HCT116 (cell line): Measurements from ENCODE around the gene NUP153. TPM values are rescaled to one million over a fixed set of nuclear protein-coding genes. Genes with fewer than 3 reads are reported as not detected.

Experiments
- ATAC-seq: fragments of 200-7000 bp; cut with Tn5 transposase; 2 replicates; pipeline ENCODE4 v1.9.1; 2020; ENCODE audit warnings: mild to moderate bottlenecking, moderate library complexity
- BruUV-seq: library from RNA; stranded (reverse); fragments of 400-500 nt; replicated peaks from 2 replicates; lab custom pipeline; 2021; lab: Mats Ljungman, UMichigan
- CTCF ChIA-PET: fragments of 300-600 bp; sonication (Branson Sonifier 250); formaldehyde crosslinking; loops from one replicate; lab custom pipeline; 2021; ENCODE audit warnings: antibody characterized with exemption; lab: Charles Lee
- POLR2A ChIA-PET: fragments of 300-600, 350-600 bp; sonication (Branson Sonifier 250); formaldehyde crosslinking; loops from one replicate; lab custom pipeline; 2021; ENCODE audit warnings: antibody characterized with exemption; lab: Charles Lee
- RAD21 ChIA-PET, 2 experiments: fragments of 300-600 bp; sonication (Branson Sonifier 250); formaldehyde crosslinking; loops; one replicate each; lab custom pipeline; 2023; ENCODE audit warnings: low total read pairs in 2 of 2; ENCODE audit not compliant: uncharacterized antibody in 2 of 2, unreplicated experiment in 2 of 2, low non-redundant PET in 1 of 2; lab: Charles Lee
- DNase-seq: peaks from one replicate; pipeline ENCODE4 v3.0.0-alpha.2; 2010; ENCODE audit warnings: low read depth, low spot score
- H2AFZ ChIP-seq: fragments of 200-600 bp; shearing (Covaris generic), sonication (generic); 2 replicates; pipeline ENCODE4 v1.6.1; 2017; ENCODE audit warnings: low read depth, mixed run types, mixed read lengths, antibody characterized with exemption, low read length; ENCODE audit not compliant: poor library complexity, severe bottlenecking
- H3K27ac ChIP-seq: 2 replicates; pipeline ENCODE4 v1.5.1; 2012; ENCODE audit warnings: low read depth, low read length
- H3K27me3 ChIP-seq: fragments of 200-600 bp; sonication (generic); 2 replicates; pipeline ENCODE4 v1.6.1; 2016; ENCODE audit warnings: mixed run types, low read length, mixed read lengths; ENCODE audit not compliant: insufficient read depth
- H3K36me3 ChIP-seq, 2 experiments: fragments of 200-500 bp in 1 of 2; fragments of 200-600 bp in 1 of 2; sonication (Bioruptor generic) in 1 of 2; sonication (generic) in 1 of 2; 2 replicates each; pipeline versions ENCODE4 v1.5.1 to v1.6.1; 2014 to 2016; ENCODE audit warnings: low read length in 2 of 2, inconsistent platforms in 1 of 2, mixed read lengths in 1 of 2, mixed run types in 1 of 2; ENCODE audit not compliant: insufficient read depth in 2 of 2, control insufficient read depth in 1 of 2
- H3K4me1 ChIP-seq, 2 experiments: fragments of 200-600 bp in 1 of 2; sonication (generic) in 1 of 2; 2 replicates each; pipeline versions ENCODE4 v1.5.1 to v1.6.1; 2012 to 2017; ENCODE audit warnings: low read length in 2 of 2, inconsistent platforms in 1 of 2, mild to moderate bottlenecking in 1 of 2, mixed read lengths in 1 of 2, mixed run types in 1 of 2, moderate library complexity in 1 of 2; ENCODE audit not compliant: insufficient read depth in 2 of 2, control insufficient read depth in 1 of 2
- H3K4me2 ChIP-seq: fragments of 200-600 bp; sonication (generic); 2 replicates; pipeline ENCODE4 v1.6.1; 2017; ENCODE audit warnings: mixed run types, low read length, mixed read lengths
- H3K4me3 ChIP-seq, 2 experiments: fragments of 200-600 bp in 1 of 2; sonication (generic) in 1 of 2; replicated peaks in 1 of 2; 2 replicates each; pipeline ENCODE4 v1.5.1; 2011 to 2016; ENCODE audit warnings: low read length in 2 of 2, control low read depth in 1 of 2, low read depth in 1 of 2, mild to moderate bottlenecking in 1 of 2, mixed read lengths in 1 of 2, mixed run types in 1 of 2
- H3K79me2 ChIP-seq: fragments of 200-600 bp; sonication (generic); 2 replicates; pipeline ENCODE4 v1.6.1; 2017; ENCODE audit warnings: mild to moderate bottlenecking, mixed run types, low read length, moderate library complexity, mixed read lengths; ENCODE audit not compliant: insufficient read depth
- H3K9ac ChIP-seq: fragments of 200-600 bp; sonication (generic); 2 replicates; pipeline ENCODE4 v1.6.1; 2016; ENCODE audit warnings: low read length, mixed read lengths
- H3K9me2 ChIP-seq: fragments of 200-600 bp; sonication (generic), shearing (Covaris generic); 2 replicates; pipeline ENCODE4 v1.6.1; 2017; ENCODE audit warnings: mixed run types, mild to moderate bottlenecking, moderate library complexity; ENCODE audit not compliant: insufficient read depth
- H3K9me3 ChIP-seq, 2 experiments: fragments of 200-500 bp in 1 of 2; fragments of 200-600 bp in 1 of 2; sonication (Bioruptor generic) in 1 of 2; sonication (generic) in 1 of 2; 2 replicates each; pipeline ENCODE4 v1.6.1; 2014 to 2017; ENCODE audit warnings: low read length in 2 of 2, mixed read lengths in 2 of 2, inconsistent platforms in 1 of 2, low read depth in 1 of 2, mild to moderate bottlenecking in 1 of 2, mixed run types in 1 of 2, moderate library complexity in 1 of 2; ENCODE audit not compliant: control insufficient read depth in 1 of 2, insufficient read depth in 1 of 2
- H4K20me1 ChIP-seq: fragments of 200-600 bp; sonication (generic), shearing (Covaris generic); 2 replicates; pipeline ENCODE4 v1.6.1; 2017; ENCODE audit warnings: mixed run types, mild to moderate bottlenecking, moderate library complexity; ENCODE audit not compliant: insufficient read depth
- ATF3 ChIP-seq: IDR thresholded peaks from 2 replicates; pipeline ENCODE4 v1.6.1; 2012
- CBX3 ChIP-seq: IDR thresholded peaks from 2 replicates; pipeline ENCODE4 v1.6.1; 2012; ENCODE audit warnings: low read depth
- CEBPB ChIP-seq: IDR thresholded peaks from 2 replicates; pipeline ENCODE4 v1.6.1; 2012; ENCODE audit warnings: low read depth
- EGR1 ChIP-seq: IDR thresholded peaks from 2 replicates; pipeline ENCODE4 v1.6.1; 2012; ENCODE audit warnings: low read depth
- ELF1 ChIP-seq: IDR thresholded peaks from 2 replicates; pipeline ENCODE4 v1.6.1; 2012; ENCODE audit warnings: low read depth, borderline replicate concordance
- EZH2 ChIP-seq: fragments of 200-600 bp; sonication (generic); IDR thresholded peaks from 2 replicates; pipeline ENCODE4 v1.6.1; 2017; ENCODE audit warnings: antibody characterized with exemption, mixed run types
- FOSL1 ChIP-seq: IDR thresholded peaks from 2 replicates; pipeline ENCODE4 v1.6.1; 2012; ENCODE audit warnings: low read depth
- JUND ChIP-seq: IDR thresholded peaks from 2 replicates; pipeline ENCODE4 v1.6.1; 2012
- POLR2A ChIP-seq: IDR thresholded peaks from 2 replicates; pipeline ENCODE4 v1.7.0; 2011; ENCODE audit warnings: borderline replicate concordance; ENCODE audit not compliant: insufficient read depth, insufficient read length; ENCODE audit errors: extremely low read depth
- REST ChIP-seq: IDR thresholded peaks from 2 replicates; pipeline ENCODE4 v1.6.1; 2012; ENCODE audit warnings: low read depth
- SP1 ChIP-seq: IDR thresholded peaks from 2 replicates; pipeline ENCODE4 v1.6.1; 2012; ENCODE audit warnings: low read depth
- TCF7L2 ChIP-seq: IDR thresholded peaks from 2 replicates; pipeline ENCODE4 v1.7.0; 2011; ENCODE audit warnings: borderline replicate concordance, inconsistent platforms; ENCODE audit not compliant: insufficient read depth, insufficient read length; ENCODE audit errors: extremely low read depth
- ZFX ChIP-seq: fragments of 450-650 bp; IDR thresholded peaks from 2 replicates; pipeline ENCODE4 v1.6.1; 2017
- intact Hi-C: fragments of 100-400 bp; cut with micrococcal nuclease; formaldehyde crosslinking; loops from 2 replicates; pipeline ENCODE4 v1.10.0; 2022
- total RNA-seq: library from RNA; stranded (reverse); gene quantifications from one replicate; pipeline ENCODE4 v1.2.1, GENCODE V29; 2021; ENCODE audit not compliant: unreplicated experiment

NUP153 gene
- total RNA-seq, 1 experiment from 2014 or later = 51.6 TPM

- no peaks in the 10 kb centered on the region for H3K9me3 ChIP-seq
- ATAC-seq (no peak), DNase-seq (no peak)
- no peak overlapping the region for H3K4me2 ChIP-seq
- no peaks in the 10 kb centered on the region for H3K4me1 ChIP-seq
- peaks cover 28 to 55% of the 10 kb centered on the region in 2 experiments for H3K36me3 ChIP-seq
- H3K4me3 ChIP-seq = no peak overlapping the region
- H4K20me1 ChIP-seq = peaks cover 10% of the 10 kb centered on the region; the same call in 1 of the 2 replicates
- no peak overlapping the region for H3K9ac ChIP-seq
- H3K9me2 ChIP-seq = no peaks in the 10 kb centered on the region
- TF ChIP-seq ELF1 = no peak
- TF ChIP-seq EZH2 = no peak
- TF ChIP-seq TCF7L2 = no peak
- no peak for TF ChIP-seq CBX3
- TF ChIP-seq ATF3 = no peak
- TF ChIP-seq EGR1 = no peak
- no peak for TF ChIP-seq JUND
- TF ChIP-seq POLR2A = no peak
- TF ChIP-seq REST = no peak
- TF ChIP-seq FOSL1 = no peak
- TF ChIP-seq CEBPB = no peak
- TF ChIP-seq ZFX = no peak
- TF ChIP-seq SP1 = no peak
- ChIA-PET POLR2A (no interaction called here), RAD21 (no interaction called here), CTCF (no interaction called here)
- intact Hi-C loops = no loop called here
- no TSS peak for BruUV-seq
- no peak overlapping the region for H3K27ac ChIP-seq
- no peaks in the 10 kb centered on the region for H3K27me3 ChIP-seq
- peaks cover 65% of the 10 kb centered on the region for H3K79me2 ChIP-seq
- no peak overlapping the region for H2AFZ ChIP-seq
Observed at GRCh38 chr6:17640477-17640917, 66.2 kb downstream of the NUP153 start.
